Stimulated activated naive B cell treated with anti-CD40 and anti-IgM and Interleukin-4, amounts not matched to agents 10 μg/mL and 1 μg/mL and 100 μg/mL, for 72 hours (primary cell): ENCODE results near the gene TMEM201.
A peak's percentile ranks its signal among the peaks of the same experiment; 100 is the strongest.
"Not testable (repeated sequence)": the region's sequence is repeated elsewhere in the genome, so short reads cannot be mapped to it uniquely, and the experiment has no call there.

Experiments
- ATAC-seq, 2 donors: fragments of 150-1000 bp; cut with Tn5 transposase; replicated peaks; 2 replicates each; pipeline ENCODE4 v1.10.0; 2021; ENCODE audit warnings: moderate library complexity in 1 of 2
- DNase-seq: peaks from one replicate; pipeline ENCODE4 v3.0.0; 2021
- H3K27ac Mint-ChIP-seq: one replicate; pipeline ENCODE4 v1.8.0; 2022; ENCODE audit warnings: mild to moderate bottlenecking, mixed read lengths
- H3K27me3 Mint-ChIP-seq, 2 donors: one replicate each; pipeline ENCODE4 v1.8.0; 2022; ENCODE audit warnings: mixed read lengths in 2 of 2
- H3K36me3 Mint-ChIP-seq, 2 donors: one replicate each; pipeline ENCODE4 v1.8.0; 2022; ENCODE audit warnings: mixed read lengths in 2 of 2, mild to moderate bottlenecking in 1 of 2
- H3K4me1 Mint-ChIP-seq, 2 donors: one replicate each; pipeline ENCODE4 v1.8.0; 2022; ENCODE audit warnings: mixed read lengths in 2 of 2, mild to moderate bottlenecking in 1 of 2
- H3K4me3 Mint-ChIP-seq, 2 donors: one replicate each; pipeline ENCODE4 v1.8.0; 2022; ENCODE audit warnings: mild to moderate bottlenecking in 2 of 2, mixed read lengths in 2 of 2, moderate library complexity in 1 of 2
- H3K9me3 Mint-ChIP-seq, 2 donors: one replicate each; pipeline ENCODE4 v1.8.0; 2022; ENCODE audit warnings: mixed read lengths in 2 of 2, mild to moderate bottlenecking in 1 of 2

The TMEM201 gene

GRCh38 chr1:9611716-9612115 is 23.0 kb downstream of the TMEM201 start:
- DNase-seq = no peak
- Mint-ChIP-seq H3K36me3 (peaks cover 22 to 27% of the 10 kb centered on the region in 2 donors), H3K4me1 (peaks cover 0 to 7% of the 10 kb centered on the region in 2 donors), H3K4me3 (no peak overlapping the region), H3K27ac (no peak overlapping the region), H3K27me3 (no peaks in the 10 kb centered on the region), H3K9me3 (no peaks in the 10 kb centered on the region)
- ATAC-seq = no peak

- no peak overlapping the region for H3K27ac Mint-ChIP-seq
- H3K9me3 Mint-ChIP-seq = no peaks in the 10 kb centered on the region
- ATAC-seq (no peak), DNase-seq (no peak)
- no peaks in the 10 kb centered on the region for H3K27me3 Mint-ChIP-seq
- H3K4me1 Mint-ChIP-seq = peaks cover 0 to 7% of the 10 kb centered on the region in 2 donors
- no peak overlapping the region for H3K4me3 Mint-ChIP-seq
- H3K36me3 Mint-ChIP-seq = peaks cover 22 to 26% of the 10 kb centered on the region in 2 donors
Observed at GRCh38 chr1:9612162-9612845, 23.6 kb downstream of the TMEM201 start.

- no peak for DNase-seq
- no peaks in the 10 kb centered on the region for H3K27me3 Mint-ChIP-seq
- ATAC-seq = no peak
- H3K4me1 Mint-ChIP-seq = peaks cover 0 to 7% of the 10 kb centered on the region in 2 donors
- no peak overlapping the region for H3K4me3 Mint-ChIP-seq
- H3K9me3 Mint-ChIP-seq = no peaks in the 10 kb centered on the region
- H3K36me3 Mint-ChIP-seq = peaks cover 16 to 21% of the 10 kb centered on the region in 2 donors
- H3K27ac Mint-ChIP-seq = no peak overlapping the region
Observed at GRCh38 chr1:9612871-9613624, 24.3 kb downstream of the TMEM201 start.

GRCh38 chr1:9613625-9614299 is 25.1 kb downstream of the TMEM201 start:
- H3K27ac Mint-ChIP-seq = peak overlapping the region; percentile 69
- peaks cover 0 to 7% of the 10 kb centered on the region in 2 donors for H3K4me1 Mint-ChIP-seq
- DNase-seq = no peak
- peaks cover 16 to 21% of the 10 kb centered on the region in 2 donors for H3K36me3 Mint-ChIP-seq
- no peaks in the 10 kb centered on the region for H3K27me3 Mint-ChIP-seq
- no peak overlapping the region for H3K4me3 Mint-ChIP-seq
- H3K9me3 Mint-ChIP-seq = no peaks in the 10 kb centered on the region
- ATAC-seq = no peak

- Mint-ChIP-seq H3K36me3 (peaks cover 12 to 13% of the 10 kb centered on the region in 2 donors), H3K27ac (no peak overlapping the region), H3K4me1 (peaks cover 2 to 5% of the 10 kb centered on the region in 2 donors), H3K27me3 (no peaks in the 10 kb centered on the region), H3K9me3 (no peaks in the 10 kb centered on the region), H3K4me3 (no peak overlapping the region)
- peak; percentile 88 to 95 for ATAC-seq
- DNase-seq = peak; percentile 31
Observed at GRCh38 chr1:9615316-9616063, 26.8 kb downstream of the TMEM201 start.

- Mint-ChIP-seq H3K36me3 (peaks cover 1 to 3% of the 10 kb centered on the region in 2 donors), H3K9me3 (no peaks in the 10 kb centered on the region)
Observed at GRCh38 chr1:9618909-9619679, 30.4 kb downstream of the TMEM201 start.

GRCh38 chr1:9621032-9621431 is 32.3 kb downstream of the TMEM201 start:
- DNase-seq (no peak), ATAC-seq (no peak)
- no peaks in the 10 kb centered on the region for H3K27me3 Mint-ChIP-seq
- H3K27ac Mint-ChIP-seq = no peak overlapping the region
- no peaks in the 10 kb centered on the region for H3K9me3 Mint-ChIP-seq
- no peak overlapping the region for H3K4me3 Mint-ChIP-seq
- H3K4me1 Mint-ChIP-seq = peaks cover 13 to 20% of the 10 kb centered on the region in 2 donors
- peaks cover 1 to 6% of the 10 kb centered on the region in 2 donors for H3K36me3 Mint-ChIP-seq

More at GRCh38 chr1:9618909-9619679, 30.4 kb downstream of the TMEM201 start:
- Mint-ChIP-seq H3K4me1 (peaks cover 4% of the 10 kb centered on the region in 2 donors), H3K4me3 (no peak overlapping the region), H3K27me3 (no peaks in the 10 kb centered on the region), H3K27ac (no peak overlapping the region)
- ATAC-seq (no peak), DNase-seq (no peak)

- H3K4me1 Mint-ChIP-seq = peaks cover 31 to 47% of the 10 kb centered on the region in 2 donors
- no peaks in the 10 kb centered on the region for H3K9me3 Mint-ChIP-seq
- H3K36me3 Mint-ChIP-seq = peaks cover 1 to 6% of the 10 kb centered on the region in 2 donors
- no peaks in the 10 kb centered on the region for H3K27me3 Mint-ChIP-seq
- peak overlapping the region; percentile 5 to 36 for H3K4me3 Mint-ChIP-seq
- DNase-seq (no peak), ATAC-seq (no peak)
- H3K27ac Mint-ChIP-seq = no peak overlapping the region
Observed at GRCh38 chr1:9624081-9624480, 35.4 kb downstream of the TMEM201 start.

GRCh38 chr1:9625030-9625429 is 36.3 kb downstream of the TMEM201 start:
- H3K4me3 Mint-ChIP-seq, DNase-seq, H3K36me3 Mint-ChIP-seq, ATAC-seq, H3K27me3 Mint-ChIP-seq, H3K9me3 Mint-ChIP-seq: not testable (repeated sequence)
- Mint-ChIP-seq H3K27ac (peak overlapping the region; percentile 25), H3K4me1 (peaks cover 31 to 57% of the 10 kb centered on the region in 2 donors)

- DNase-seq (peak; percentile 83), ATAC-seq (peak; percentile 51 to 53)
- no peaks in the 10 kb centered on the region for H3K9me3 Mint-ChIP-seq
- H3K27ac Mint-ChIP-seq = peak overlapping the region; percentile 90
- peaks cover 12 to 19% of the 10 kb centered on the region in 2 donors for H3K36me3 Mint-ChIP-seq
- peaks cover 35 to 67% of the 10 kb centered on the region in 2 donors for H3K4me1 Mint-ChIP-seq
- H3K4me3 Mint-ChIP-seq = peak overlapping the region; percentile 94 to 95
- no peaks in the 10 kb centered on the region for H3K27me3 Mint-ChIP-seq
Observed at GRCh38 chr1:9626201-9626608, 37.5 kb downstream of the TMEM201 start.

GRCh38 chr1:9628541-9629444 is 40.1 kb downstream of the TMEM201 start:
- Mint-ChIP-seq H3K27me3 (no peaks in the 10 kb centered on the region), H3K27ac (peak overlapping the region; percentile 93), H3K4me1 (peaks cover 45 to 91% of the 10 kb centered on the region in 2 donors), H3K4me3 (peak overlapping the region; percentile 94 to 95), H3K36me3 (peaks cover 34 to 39% of the 10 kb centered on the region in 2 donors), H3K9me3 (no peaks in the 10 kb centered on the region)
- DNase-seq = peak; percentile 88
- ATAC-seq = peak; percentile 62

GRCh38 chr1:9629445-9630201 is 40.9 kb downstream of the TMEM201 start:
- peaks cover 40 to 41% of the 10 kb centered on the region in 2 donors for H3K36me3 Mint-ChIP-seq
- DNase-seq = peak; percentile 94
- H3K27me3 Mint-ChIP-seq = no peaks in the 10 kb centered on the region
- H3K27ac Mint-ChIP-seq = peak overlapping the region; percentile 93
- peaks cover 44 to 94% of the 10 kb centered on the region in 2 donors for H3K4me1 Mint-ChIP-seq
- peak; percentile 55 to 68 for ATAC-seq
- H3K4me3 Mint-ChIP-seq = peak overlapping the region; percentile 94 to 95
- H3K9me3 Mint-ChIP-seq = no peaks in the 10 kb centered on the region
